ENCODE measurements around the gene LRP1B. TPM values are rescaled to one million over a fixed set of nuclear protein-coding genes. Genes with fewer than 3 reads are reported as not detected.

Gene LRP1B
- total and polyA plus RNA-seq, 2 of the 8 experiments (the other 6 are each of a cell fraction or from before 2014, with no cell fraction given), result 0.03 TPM; not detected in 1

GRCh38 chr2:141362311-141362710 is 768.5 kb downstream of the LRP1B start:
- no peak for TF ChIP-seq BCL11A (IDR thresholded peaks at IDR 0.05; ENCODE audit: low read depth in 2 of 2, low read length in 2 of 2)
- no peak for TF ChIP-seq RXRA (IDR thresholded peaks at IDR 0.05; ENCODE audit: insufficient read depth, low read depth, low read length)
- no peak for TF ChIP-seq SP4 (IDR thresholded peaks at IDR 0.05; ENCODE audit: low read length)
- no peak for TF ChIP-seq TAF1 (IDR thresholded peaks at IDR 0.05; ENCODE audit: low read depth, low read length)
- TF ChIP-seq E2F6 (IDR thresholded peaks at IDR 0.05), result no peak
- TF ChIP-seq NRF1 (IDR thresholded peaks at IDR 0.05; ENCODE audit: low read depth, low read length), result no peak
- TF ChIP-seq SUZ12 (IDR thresholded peaks at IDR 0.05; ENCODE audit: low read length), result no peak
- no peak for TF ChIP-seq KDM5A (IDR thresholded peaks at IDR 0.05; ENCODE audit: low read length)
- no peak for TF ChIP-seq GABPA (IDR thresholded peaks at IDR 0.05; ENCODE audit: borderline replicate concordance, insufficient read depth, low read length)
- no peak for TF ChIP-seq ASH2L (IDR thresholded peaks at IDR 0.05; ENCODE audit: low read length)
- no peak for TF ChIP-seq RFX5 (IDR thresholded peaks at IDR 0.05; ENCODE audit: borderline replicate concordance, low read depth, low read length)
- no peak for TF ChIP-seq CEBPB (IDR thresholded peaks at IDR 0.05; ENCODE audit: low read depth, low read length)
- Histone ChIP-seq H4K5ac (ENCODE audit: insufficient read length, low read depth, low read length) (no peak overlapping the region), H3K4me1 (replicated peaks in 1 of 4; ENCODE audit: control insufficient read depth in 3 of 4, insufficient read depth in 4 of 4, low read length in 3 of 4) (no peaks in the 10 kb centered on the region), H3K79me2 (ENCODE audit: control insufficient read depth in 1 of 2, insufficient read depth in 2 of 2, low read length in 2 of 2) (no peaks in the 10 kb centered on the region), H3K79me1 (ENCODE audit: low read depth, low read length) (no peaks in the 10 kb centered on the region), H4K91ac (replicated peaks; ENCODE audit: insufficient read length, low read length) (no peak overlapping the region), H2BK120ac (replicated peaks; ENCODE audit: low read depth, low read length) (no peak overlapping the region), H3K36me3 (ENCODE audit: control insufficient read depth in 2 of 4, insufficient read depth in 4 of 4, low read length in 3 of 4) (no peaks in the 10 kb centered on the region), H3K9me3 (ENCODE audit: insufficient read depth in 2 of 2, low read depth in 1 of 2, low read length in 1 of 2) (no peaks in the 10 kb centered on the region), H3K27me3 (replicated peaks in 1 of 4; ENCODE audit: control insufficient read depth in 3 of 4, extremely low read depth in 1 of 4, insufficient read depth in 3 of 4, low read length in 3 of 4) (no peaks in the 10 kb centered on the region), H2BK12ac (ENCODE audit: low read depth, low read length) (no peak overlapping the region), H2BK5ac (ENCODE audit: low read depth, low read length) (no peak overlapping the region), H3K27ac (ENCODE audit: low read depth, low read length) (no peak overlapping the region), H2AFZ (ENCODE audit: low read length) (no peak overlapping the region), H3K23ac (ENCODE audit: insufficient read length) (no peak overlapping the region), H3K4me3 (ENCODE audit: extremely low read depth in 1 of 4, insufficient read depth in 2 of 4, low read depth in 3 of 4, low read length in 4 of 4) (no peak overlapping the region), H4K20me1 (replicated peaks in 1 of 2; ENCODE audit: control insufficient read depth in 1 of 2, insufficient read depth in 2 of 2, low read length in 2 of 2) (no peaks in the 10 kb centered on the region), H2AK5ac (ENCODE audit: low read depth, low read length) (no peak overlapping the region), H3K4me2 (ENCODE audit: insufficient read depth in 1 of 2, low read depth in 2 of 2, low read length in 2 of 2) (no peak overlapping the region), H2BK20ac (ENCODE audit: low read length) (no peak overlapping the region), H3K18ac (ENCODE audit: extremely low read depth, low read length) (no peak overlapping the region), H3K23me2 (ENCODE audit: low read depth, low read length) (no peaks in the 10 kb centered on the region), H4K8ac (ENCODE audit: extremely low read depth, insufficient read depth, low read length) (no peak overlapping the region), H3K9ac (replicated peaks in 1 of 4; ENCODE audit: extremely low read depth in 1 of 4, low read depth in 3 of 4, low read length in 3 of 4) (no peak overlapping the region), H3K56ac (replicated peaks; ENCODE audit: insufficient read length, low read depth, low read length) (no peak overlapping the region), H3K4ac (replicated peaks; ENCODE audit: insufficient read length, low read depth, low read length) (no peak overlapping the region), H2BK15ac (ENCODE audit: low read length) (no peak overlapping the region), H3K14ac (ENCODE audit: insufficient read length) (no peak overlapping the region)
- WGBS, 2 experiments (ENCODE audit: extremely low coverage in 1 of 2, insufficient coverage in 1 of 2, insufficient read length in 1 of 2, insufficient replicate concordance in 2 of 2, low coverage in 1 of 2, low lambda C conversion rate in 2 of 2, missing lambda C conversion rate in 1 of 2), result 95% methylated on average over 4 of the region's 4 CpGs; no CpG with 5 or more reads in 1 of the 2 experiments
- DNase-seq (ENCODE audit: low read depth in 1 of 2, low spot score in 2 of 2) (no peak), FAIRE-seq (no peak)
- ChIA-PET POLR2A (ENCODE audit: partially characterized antibody) (no interaction called here), CTCF (ENCODE audit: partially characterized antibody) (interaction anchor here (1.5 kb wide), 1 partner anchor 17 kb away, joined by 7 read pairs; no protein-coding TSS in a partner anchor)

Measured in H1 (cell line).